Progenitor cell of endocrine pancreas (in vitro differentiated cells): ENCODE results near the gene AGTR1. TPM values are rescaled to one million over a fixed set of nuclear protein-coding genes. Genes with fewer than 3 reads are reported as not detected.

Source experiments
- DNase-seq: peaks from one replicate; pipeline ENCODE4 v3.0.0; 2021; ENCODE audit warnings: low spot score; ENCODE audit not compliant: unreplicated experiment
- H3K27ac Mint-ChIP-seq: 2 replicates; pipeline ENCODE4 v1.8.0; 2021; ENCODE audit warnings: mild to moderate bottlenecking, moderate library complexity, mixed read lengths
- H3K27me3 Mint-ChIP-seq: 2 replicates; pipeline ENCODE4 v1.8.0; 2021; ENCODE audit warnings: mixed read lengths
- H3K36me3 Mint-ChIP-seq: 2 replicates; pipeline ENCODE4 v1.8.0; 2022; ENCODE audit warnings: mixed read lengths; ENCODE audit not compliant: insufficient read depth
- H3K4me1 Mint-ChIP-seq: 2 replicates; pipeline ENCODE4 v1.8.0; 2021; ENCODE audit warnings: low read depth, mixed read lengths
- H3K4me3 Mint-ChIP-seq: 2 replicates; pipeline ENCODE4 v1.8.0; 2021; ENCODE audit warnings: low read depth, mild to moderate bottlenecking, moderate library complexity, mixed read lengths
- H3K9me3 Mint-ChIP-seq: 2 replicates; pipeline ENCODE4 v1.8.0; 2021; ENCODE audit warnings: low read depth, mixed read lengths
- CTCF ChIP-seq: fragments of 200-600 bp; sonication (generic); IDR thresholded peaks from one replicate; pipeline ENCODE4 v1.5.0; 2021; ENCODE audit warnings: antibody characterized with exemption, mild to moderate bottlenecking; ENCODE audit not compliant: unreplicated experiment
- total RNA-seq: library from RNA; stranded (reverse); gene quantifications from 2 replicates; pipeline ENCODE4 v1.2.1, GENCODE V29; 2021

The AGTR1 gene
- total RNA-seq, 1 donor from 2014 or later = 8.2 TPM

- no peak overlapping the region for H3K4me3 Mint-ChIP-seq
- no peaks in the 10 kb centered on the region for H3K36me3 Mint-ChIP-seq
- H3K27ac Mint-ChIP-seq = no peak overlapping the region
- no peaks in the 10 kb centered on the region for H3K27me3 Mint-ChIP-seq
- no peaks in the 10 kb centered on the region for H3K9me3 Mint-ChIP-seq
- H3K4me1 Mint-ChIP-seq = peaks cover 4% of the 10 kb centered on the region
- no peak for DNase-seq
- no peak for TF ChIP-seq CTCF
These were observed 31.9 kb downstream of the AGTR1 start for GRCh38 chr3:148729476-148730055.

GRCh38 chr3:148730676-148731075 lies 33.0 kb downstream of the AGTR1 start:
- no peak for TF ChIP-seq CTCF
- no peaks in the 10 kb centered on the region for H3K9me3 Mint-ChIP-seq
- no peaks in the 10 kb centered on the region for H3K27me3 Mint-ChIP-seq
- H3K4me3 Mint-ChIP-seq = no peak overlapping the region
- H3K36me3 Mint-ChIP-seq = no peaks in the 10 kb centered on the region
- H3K27ac Mint-ChIP-seq = no peak overlapping the region
- peaks cover 4% of the 10 kb centered on the region for H3K4me1 Mint-ChIP-seq
- no peak for DNase-seq

GRCh38 chr3:148735597-148735996 lies 37.9 kb downstream of the AGTR1 start:
- Mint-ChIP-seq H3K27ac (no peak overlapping the region), H3K36me3 (peaks cover 2% of the 10 kb centered on the region), H3K9me3 (no peaks in the 10 kb centered on the region), H3K27me3 (no peaks in the 10 kb centered on the region), H3K4me1 (peaks cover 3% of the 10 kb centered on the region), H3K4me3 (no peak overlapping the region)
- no peak for TF ChIP-seq CTCF
- DNase-seq = no peak

GRCh38 chr3:148736086-148736485 lies 38.4 kb downstream of the AGTR1 start:
- H3K27ac Mint-ChIP-seq = no peak overlapping the region
- H3K36me3 Mint-ChIP-seq = peaks cover 2% of the 10 kb centered on the region
- no peak overlapping the region for H3K4me3 Mint-ChIP-seq
- no peaks in the 10 kb centered on the region for H3K27me3 Mint-ChIP-seq
- DNase-seq = no peak
- peaks cover 3% of the 10 kb centered on the region for H3K4me1 Mint-ChIP-seq
- TF ChIP-seq CTCF = no peak
- no peaks in the 10 kb centered on the region for H3K9me3 Mint-ChIP-seq

- Mint-ChIP-seq H3K27ac (no peak overlapping the region), H3K4me3 (no peak overlapping the region), H3K27me3 (no peaks in the 10 kb centered on the region), H3K36me3 (peaks cover 2% of the 10 kb centered on the region), H3K4me1 (peaks cover 3% of the 10 kb centered on the region), H3K9me3 (no peaks in the 10 kb centered on the region)
- no peak for DNase-seq
- TF ChIP-seq CTCF = no peak
These were observed 39.4 kb downstream of the AGTR1 start for GRCh38 chr3:148737104-148737530.
